ENCODE measurements around the gene SUCO. TPM values are rescaled to one million over a fixed set of nuclear protein-coding genes. Genes with fewer than 3 reads are reported as not detected.

The SUCO gene
- total RNA-seq, 1 experiment from 2014 or later, result 37.7 TPM

DNA sequence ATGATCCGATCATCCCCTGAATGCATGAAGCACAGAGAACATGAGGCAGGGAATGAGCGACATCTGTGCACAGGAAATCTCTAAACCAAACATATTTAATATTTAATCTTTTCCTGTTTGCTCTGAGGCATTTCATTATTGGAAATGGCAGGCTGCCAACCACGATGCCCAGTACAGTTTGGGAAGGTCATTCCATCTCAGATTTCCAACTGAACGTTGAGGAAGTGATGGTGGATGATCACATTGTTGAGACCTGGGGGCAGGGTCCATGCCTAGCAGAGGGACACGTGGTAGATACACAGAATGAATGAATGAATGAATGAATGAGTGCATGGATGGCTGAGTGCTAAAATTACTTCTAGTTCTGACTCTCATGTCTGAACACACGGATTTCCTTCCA lies 110.0 kb downstream of the SUCO start:
- no peak overlapping the region for H4K91ac ChIP-seq (ENCODE audit: insufficient read length, low read depth, low read length)
- no peaks in the 10 kb centered on the region for H4K20me1 ChIP-seq (ENCODE audit: control insufficient read depth, insufficient read depth, insufficient read length)
- no peaks in the 10 kb centered on the region for H3K79me2 ChIP-seq (ENCODE audit: insufficient read depth, low read length)
- H3K56ac ChIP-seq (ENCODE audit: insufficient read length, low read depth, low read length), result no peak overlapping the region
- no peaks in the 10 kb centered on the region for H3K9me3 ChIP-seq (ENCODE audit: control insufficient read depth, low read depth, low read length)
- no peak overlapping the region for H3T11ph ChIP-seq (ENCODE audit: low read length)
- H3K14ac ChIP-seq (ENCODE audit: insufficient read depth, low read length), result no peak overlapping the region
- no peak overlapping the region for H3K27ac ChIP-seq (ENCODE audit: insufficient read length, low read depth, low read length)
- no peaks in the 10 kb centered on the region for H3K27me3 Mint-ChIP-seq (ENCODE audit: low read depth)
- H2BK15ac ChIP-seq (ENCODE audit: low read depth, low read length), result no peak overlapping the region
- no peaks in the 10 kb centered on the region; the same call in 1 of the 2 replicates for H3K4me1 ChIP-seq (ENCODE audit: insufficient read depth, low read length)
- peaks cover 6 to 11% of the 10 kb centered on the region in 2 experiments; a peak in 3 of 4 replicates for H3K4me1 Mint-ChIP-seq
- H3K4me3 Mint-ChIP-seq, result no peak overlapping the region
- H3K23me2 ChIP-seq (ENCODE audit: insufficient read length, low read depth, low read length, poor library complexity, severe bottlenecking), result no peaks in the 10 kb centered on the region
- no peak overlapping the region for H4K8ac ChIP-seq (replicated peaks; ENCODE audit: insufficient read length, low read depth, low read length)
- no peaks in the 10 kb centered on the region for H3K36me3 Mint-ChIP-seq (ENCODE audit: insufficient read depth in 1 of 3, low read depth in 3 of 3)
- no peak overlapping the region for H3K9ac ChIP-seq (ENCODE audit: extremely low read depth, insufficient read length, low read length)
- H3K23ac ChIP-seq (ENCODE audit: insufficient read length, low read depth, low read length), result no peak overlapping the region
- no peak overlapping the region for H4K5ac ChIP-seq (ENCODE audit: insufficient read length, low read depth, low read length)
- H3K9me3 Mint-ChIP-seq, result peaks cover 0 to 3% of the 10 kb centered on the region in 2 experiments; a peak in 1 of 5 replicates
- H2BK5ac ChIP-seq (ENCODE audit: insufficient read length, low read length), result no peak overlapping the region
- no peak overlapping the region for H2AK5ac ChIP-seq (ENCODE audit: insufficient read length, low read length)
- no peak for DNase-seq
- H2BK20ac ChIP-seq (ENCODE audit: low read depth, low read length, poor library complexity, severe bottlenecking), result no peak overlapping the region
- H3K4ac ChIP-seq (ENCODE audit: low read depth, low read length), result no peak overlapping the region
- no peak for TF ChIP-seq CTCF (conservative IDR thresholded peaks at IDR 0.05)
- no peak overlapping the region for H3K18ac ChIP-seq (ENCODE audit: insufficient read length, low read depth, low read length)
- no CpG with 5 or more reads among the region's 6 CpGs for WGBS (ENCODE audit: extremely low coverage, insufficient read length, low lambda C conversion rate)
- H3K79me1 ChIP-seq (ENCODE audit: insufficient read depth, low read depth, low read length, poor library complexity, severe bottlenecking), result no peaks in the 10 kb centered on the region
- H3K27ac Mint-ChIP-seq, result no peak overlapping the region; a peak in 1 of 7 replicates
- no peak overlapping the region for H2BK120ac ChIP-seq (ENCODE audit: low read depth, low read length, poor library complexity, severe bottlenecking)
- no peak overlapping the region for H2AFZ ChIP-seq (ENCODE audit: low read length)
- H2BK12ac ChIP-seq (ENCODE audit: insufficient read length, low read depth, low read length), result no peak overlapping the region
- no peak overlapping the region for H3K4me2 ChIP-seq (ENCODE audit: insufficient read depth, insufficient read length, low read length)
- H3K27me3 ChIP-seq (ENCODE audit: insufficient read depth, low read length), result no peaks in the 10 kb centered on the region

Measured in H9 (cell line).